Fibroblast of skin of back (primary cell): ENCODE data around the gene BSN.
A peak's percentile ranks its signal among the peaks of the same experiment; 100 is the strongest.

Experiments used
- DNase-seq: peaks from one replicate; pipeline ENCODE4 v3.0.0-alpha.2; 2013

Gene BSN

DNA sequence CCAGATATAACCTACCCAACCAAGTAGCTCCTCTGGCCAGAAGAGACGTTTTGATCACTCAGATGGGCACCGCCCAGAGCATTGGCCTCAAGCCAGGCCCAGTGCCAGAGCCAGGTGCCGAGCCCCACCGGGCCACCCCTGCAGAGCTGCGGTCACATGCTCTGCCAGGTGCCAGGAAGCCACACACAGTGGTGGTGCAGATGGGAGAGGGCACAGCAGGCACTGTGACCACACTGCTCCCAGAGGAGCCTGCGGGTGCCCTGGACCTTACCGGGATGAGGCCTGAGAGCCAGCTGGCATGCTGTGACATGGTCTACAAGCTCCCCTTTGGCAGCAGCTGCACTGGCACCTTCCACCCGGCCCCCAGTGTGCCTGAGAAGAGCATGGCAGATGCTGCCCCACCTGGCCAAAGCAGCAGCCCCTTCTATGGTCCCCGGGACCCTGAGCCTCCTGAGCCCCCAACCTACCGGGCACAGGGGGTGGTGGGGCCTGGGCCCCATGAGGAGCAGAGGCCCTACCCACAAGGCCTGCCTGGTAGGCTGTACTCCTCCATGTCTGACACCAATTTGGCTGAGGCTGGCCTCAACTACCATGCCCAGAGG, 100.8 kb downstream of the BSN start:
- no peak for DNase-seq

DNA sequence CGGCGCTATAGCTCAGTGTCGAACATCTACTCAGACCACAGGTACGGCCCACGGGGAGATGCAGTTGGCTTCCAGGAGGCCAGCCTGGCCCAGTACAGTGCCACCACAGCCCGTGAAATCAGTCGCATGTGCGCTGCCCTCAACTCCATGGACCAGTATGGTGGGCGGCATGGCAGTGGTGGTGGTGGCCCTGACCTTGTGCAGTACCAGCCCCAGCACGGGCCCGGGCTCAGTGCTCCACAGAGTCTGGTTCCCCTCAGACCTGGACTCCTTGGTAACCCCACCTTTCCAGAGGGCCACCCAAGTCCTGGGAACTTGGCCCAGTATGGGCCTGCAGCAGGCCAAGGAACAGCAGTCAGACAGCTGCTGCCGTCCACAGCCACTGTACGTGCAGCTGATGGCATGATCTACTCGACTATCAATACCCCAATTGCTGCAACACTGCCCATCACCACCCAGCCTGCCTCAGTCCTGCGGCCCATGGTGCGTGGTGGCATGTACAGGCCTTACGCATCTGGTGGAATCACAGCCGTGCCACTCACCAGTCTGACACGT, 101.5 kb downstream of the BSN start:
- no peak for DNase-seq

- DNase-seq = peak; percentile 14
These were observed 102.3 kb downstream of the BSN start for GRCh38 chr3:49656541-49657112.

- DNase-seq = no peak
These were observed 103.1 kb downstream of the BSN start for GRCh38 chr3:49657208-49657915.

GRCh38 chr3:49658711-49659110, 104.4 kb downstream of the BSN start:
- no peak for DNase-seq

- no peak for DNase-seq
These were observed 105.5 kb downstream of the BSN start for GRCh38 chr3:49659756-49660155.

DNA sequence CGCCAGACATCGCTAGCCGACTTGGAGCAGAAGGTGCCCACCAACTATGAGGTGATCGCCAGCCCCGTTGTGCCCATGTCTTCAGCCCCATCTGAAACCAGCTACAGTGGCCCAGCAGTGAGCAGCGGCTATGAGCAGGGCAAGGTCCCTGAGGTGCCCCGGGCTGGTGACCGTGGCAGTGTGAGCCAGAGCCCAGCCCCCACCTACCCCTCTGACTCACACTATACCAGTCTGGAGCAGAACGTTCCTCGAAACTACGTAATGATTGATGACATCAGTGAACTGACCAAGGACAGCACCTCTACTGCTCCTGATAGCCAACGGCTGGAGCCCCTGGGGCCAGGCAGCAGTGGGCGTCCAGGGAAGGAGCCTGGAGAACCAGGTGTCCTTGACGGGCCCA, 107.0 kb downstream of the BSN start:
- DNase-seq = no peak

GRCh38 chr3:49662021-49662420, 107.7 kb downstream of the BSN start:
- DNase-seq = no peak

GRCh38 chr3:49662720-49663413, 108.6 kb downstream of the BSN start:
- DNase-seq = no peak

- no peak for DNase-seq
These were observed 109.6 kb downstream of the BSN start for GRCh38 chr3:49663831-49664230.

DNA sequence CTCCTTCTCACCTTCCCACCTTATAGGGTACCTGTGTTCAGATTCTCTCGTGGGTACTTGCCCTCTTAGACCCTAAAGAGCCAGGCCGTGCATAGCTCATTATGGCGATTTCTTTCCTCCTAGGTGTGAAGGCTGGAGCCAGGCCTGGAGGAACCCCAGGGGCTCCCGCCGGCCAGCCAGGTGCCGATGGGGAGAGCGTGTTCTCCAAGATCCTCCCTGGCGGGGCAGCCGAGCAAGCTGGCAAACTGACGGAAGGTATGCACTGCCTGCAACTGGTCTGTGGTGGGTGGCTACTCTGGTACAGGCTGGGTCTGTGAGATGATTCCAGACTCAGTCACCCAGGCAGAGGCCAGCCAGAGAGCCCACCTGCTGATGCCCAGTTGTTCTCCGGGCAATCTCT, 110.0 kb downstream of the BSN start:
- DNase-seq = no peak

DNA sequence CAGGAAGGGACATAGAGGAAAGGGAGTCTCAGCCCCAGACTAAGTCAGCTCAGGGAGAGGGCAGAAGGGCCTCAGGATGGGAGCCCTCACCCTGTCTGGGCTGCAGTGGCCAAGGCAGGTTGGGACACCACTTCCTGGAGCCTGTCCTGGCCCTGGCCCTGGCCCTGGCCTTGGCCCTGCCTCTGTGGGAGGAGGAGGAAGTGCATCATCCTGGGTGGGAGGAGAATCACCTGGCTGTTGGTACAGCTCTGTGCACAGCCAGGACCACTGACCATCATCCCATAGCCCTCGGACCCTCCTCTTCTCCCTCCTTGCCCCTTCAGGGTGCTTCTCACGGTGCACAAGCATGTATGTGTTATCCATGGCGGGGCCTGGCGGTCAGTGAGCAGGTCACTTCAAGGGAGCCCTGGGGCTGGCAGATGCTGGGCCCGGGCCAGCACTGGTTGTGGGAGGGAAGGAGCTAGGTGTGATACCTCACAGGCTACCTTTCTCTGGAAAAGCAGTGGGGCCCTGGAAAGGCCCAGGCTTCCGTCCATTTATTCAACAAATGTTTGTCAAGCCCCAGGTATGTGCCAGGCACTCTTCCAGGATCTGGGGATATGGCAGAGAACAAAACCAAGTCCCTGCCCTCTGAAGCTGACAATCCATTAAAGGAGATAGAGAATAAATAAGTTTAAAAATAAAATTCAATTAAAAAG, 111.7 kb downstream of the BSN start:
- DNase-seq = no peak

- DNase-seq = peak; percentile 28
These were observed 112.3 kb downstream of the BSN start for GRCh38 chr3:49666592-49666991.

DNA sequence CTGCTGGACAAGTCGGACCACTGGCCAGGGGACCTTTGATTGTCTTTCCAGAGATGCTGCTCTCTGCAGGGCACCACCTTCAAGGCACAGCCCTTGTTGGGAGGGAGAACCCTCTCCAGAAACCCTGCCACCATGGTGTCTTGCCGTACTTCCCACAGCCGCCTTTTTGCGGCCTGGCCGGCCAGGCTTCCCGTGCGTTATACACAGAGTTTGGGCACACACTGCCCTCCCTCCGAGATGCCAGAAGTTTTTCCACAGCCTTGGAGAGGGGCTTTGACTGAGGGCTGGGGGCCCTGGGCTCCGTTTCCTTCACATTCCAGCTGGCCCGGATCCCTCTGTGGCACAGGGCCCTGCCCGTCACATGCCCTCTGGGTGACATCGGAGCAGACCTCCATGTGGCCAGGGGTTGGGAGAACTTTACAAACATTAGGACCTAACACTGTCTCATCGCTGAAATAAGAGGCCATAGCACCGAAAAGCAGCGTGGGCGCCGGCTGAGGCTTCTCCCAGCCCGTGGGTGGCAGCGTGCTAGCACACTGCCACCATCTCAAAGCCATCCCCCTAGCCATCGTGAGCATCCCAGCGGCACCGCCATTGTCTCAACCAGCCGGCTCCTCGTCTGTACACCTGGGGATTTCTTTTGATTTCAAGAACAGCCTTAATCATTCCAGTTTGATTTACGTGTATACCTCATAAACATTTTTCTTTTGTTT, 113.6 kb downstream of the BSN start:
- no peak for DNase-seq

DNA sequence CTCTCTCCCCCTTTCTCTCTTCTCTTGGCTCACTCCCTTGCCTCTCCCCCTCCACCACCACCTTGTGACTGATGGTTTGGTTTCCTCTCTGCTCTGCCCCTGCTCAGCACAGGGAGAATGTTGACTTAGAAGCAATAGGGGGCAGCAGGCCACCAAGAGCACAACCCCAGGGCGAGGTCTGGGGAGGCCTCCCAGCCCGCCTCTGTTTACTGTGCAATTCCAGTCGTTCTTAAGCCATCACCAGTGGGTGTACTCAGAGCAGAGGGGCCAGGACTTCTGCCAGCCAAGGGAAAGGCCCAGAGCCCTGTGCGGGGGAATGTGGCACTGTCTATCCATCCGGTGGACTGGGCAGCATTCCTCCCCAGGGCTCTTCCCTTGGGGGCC, 114.1 kb downstream of the BSN start:
- peak; percentile 23 for DNase-seq

GRCh38 chr3:49668861-49669260, 114.6 kb downstream of the BSN start:
- DNase-seq = no peak

DNA sequence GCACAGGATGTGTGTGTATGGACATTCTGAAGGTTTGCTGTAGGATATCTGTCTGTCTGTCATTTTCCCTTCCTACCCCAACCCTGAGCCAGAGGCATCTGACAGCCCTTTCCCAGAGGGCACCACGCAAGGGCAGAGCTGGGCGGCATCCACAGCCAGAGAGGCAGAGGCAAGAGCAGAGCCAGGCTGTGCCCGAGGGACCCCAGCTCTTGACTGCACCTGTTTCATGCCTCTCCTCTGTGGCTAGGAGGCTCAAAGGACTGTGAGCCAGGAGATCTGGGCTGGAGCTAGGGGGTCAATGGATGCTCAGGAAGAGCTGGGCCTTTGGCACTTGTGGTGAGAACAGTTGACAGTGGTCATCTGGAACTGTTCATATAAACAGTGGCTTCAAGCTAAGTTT, 115.1 kb downstream of the BSN start:
- DNase-seq = no peak

- no peak for DNase-seq
These were observed 116.6 kb downstream of the BSN start for GRCh38 chr3:49670940-49671290.

- DNase-seq = peak; percentile 56
These were observed 117.3 kb downstream of the BSN start for GRCh38 chr3:49671291-49672288.

GRCh38 chr3:49673121-49673714, 118.9 kb downstream of the BSN start:
- DNase-seq = no peak
